Dermis blood vessel endothelial cell (primary cell): ENCODE measurements around the gene WT1. TPM values are rescaled to one million over a fixed set of nuclear protein-coding genes. Genes with fewer than 3 reads are reported as not detected.
"Not testable (repeated sequence)": the region's sequence is repeated elsewhere in the genome, so short reads cannot be mapped to it uniquely, and the experiment has no call there.

Experiments used
- DNase-seq: peaks from one replicate; pipeline ENCODE4 v3.0.0; 2010
- total RNA-seq: library from RNA; depleted of rRNA; stranded (reverse); fragments of >200 nt; gene quantifications from 2 replicates; pipeline ENCODE4 v1.2.3, GENCODE V29; 2014

WT1 gene
- total RNA-seq, 1 donor from 2014 or later, result not detected

DNA sequence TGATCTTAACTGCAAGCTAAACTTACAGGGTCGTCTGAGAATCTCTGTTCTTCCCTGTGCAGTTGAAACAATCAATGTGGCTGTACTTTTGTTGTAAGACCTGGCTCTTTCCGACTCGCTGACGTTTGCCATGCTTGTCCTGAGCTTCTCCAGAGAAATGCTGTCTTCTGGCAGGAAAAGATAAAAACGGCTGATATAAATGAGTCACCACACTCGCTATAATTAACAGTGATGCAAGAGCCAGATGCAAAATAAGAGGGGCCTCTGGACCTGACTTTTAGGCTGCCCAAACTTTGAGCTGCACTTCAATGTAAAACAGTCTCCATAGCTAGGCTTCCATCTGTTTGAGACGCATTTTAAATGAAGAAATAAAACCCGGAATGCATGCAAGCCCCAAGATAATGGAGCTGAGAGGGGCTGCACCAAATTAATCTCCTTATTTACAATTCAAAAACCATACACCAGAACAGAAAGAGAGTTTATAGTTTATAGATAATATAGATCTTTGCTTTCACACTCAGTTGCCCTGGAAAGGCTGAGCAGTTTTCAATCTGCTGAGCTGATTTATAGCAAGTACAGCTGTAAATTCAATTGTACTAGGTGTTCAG, 48.5 kb downstream of the WT1 start:
- DNase-seq, result peak; percentile 33

DNA sequence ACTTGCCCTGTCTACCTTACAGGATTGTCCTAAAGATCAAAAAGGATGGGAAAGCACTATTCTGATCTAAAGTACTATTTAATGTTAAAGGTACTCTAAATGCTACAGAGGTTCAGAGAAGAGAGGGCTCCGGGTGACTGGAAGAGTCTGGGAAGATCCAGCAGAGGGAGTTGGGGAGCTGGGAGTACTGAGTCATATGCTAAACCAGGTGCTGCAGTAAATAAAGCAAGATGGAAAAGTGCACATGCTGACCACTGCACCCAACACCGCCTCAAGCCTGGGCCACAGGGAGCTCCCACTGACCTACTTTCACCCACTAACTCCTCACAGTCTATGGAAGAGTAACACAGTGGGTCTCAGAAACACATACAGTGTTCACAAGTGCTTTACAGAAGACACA, 49.3 kb downstream of the WT1 start:
- peak; percentile 47 for DNase-seq

DNA sequence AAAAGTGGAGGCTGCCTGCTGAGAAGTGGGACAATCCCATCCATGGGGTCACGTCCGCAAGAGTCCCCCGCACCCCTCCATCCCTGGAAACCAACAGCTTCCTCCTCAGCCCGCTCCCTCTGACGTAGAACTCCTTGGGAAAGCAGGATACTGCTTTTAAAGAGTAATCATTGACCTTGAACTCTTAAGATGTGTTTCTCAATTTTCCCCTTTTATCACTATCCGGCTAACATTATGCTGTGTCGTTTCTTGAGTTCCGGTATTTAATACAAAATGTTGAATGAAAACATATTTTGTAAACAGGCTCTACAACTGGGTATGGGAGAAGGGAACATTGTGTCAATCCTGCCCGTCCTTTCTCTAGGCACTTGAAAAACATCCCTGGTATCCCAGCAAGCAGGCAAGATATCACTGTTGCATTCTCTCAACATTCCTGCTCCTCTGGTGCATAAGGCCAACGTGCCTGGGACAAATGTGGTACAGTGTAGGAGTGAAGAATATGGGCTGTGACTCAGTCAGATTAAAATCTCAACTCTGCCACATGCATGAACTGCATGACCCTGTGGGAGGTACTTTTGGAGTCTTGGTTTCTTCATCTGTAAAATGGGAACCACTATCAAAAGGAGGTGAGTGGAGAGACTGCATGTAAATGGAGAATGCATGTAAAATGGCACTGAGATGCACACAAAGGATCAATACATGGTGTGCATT, 52.8 kb downstream of the WT1 start:
- no peak for DNase-seq

DNA sequence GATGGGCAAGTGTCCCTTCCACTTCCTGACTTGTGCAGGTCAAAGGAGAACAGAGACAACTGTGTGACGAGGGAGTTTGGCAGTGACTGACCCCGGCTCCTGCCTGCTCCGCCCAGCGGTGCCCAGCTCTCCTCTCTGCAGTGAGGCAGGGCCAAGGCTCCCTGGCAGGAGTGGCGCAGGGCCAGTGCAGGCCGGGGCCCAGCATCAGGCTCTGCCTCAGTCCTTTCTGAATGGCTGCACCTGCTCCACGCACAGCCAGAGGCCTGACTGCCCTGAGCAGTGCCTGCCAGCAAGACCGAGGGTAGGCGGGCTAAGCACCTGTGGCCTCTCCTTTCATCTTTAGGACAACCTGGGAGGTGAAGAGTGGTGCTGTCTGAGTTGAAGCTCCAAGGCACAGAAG, 54.2 kb downstream of the WT1 start:
- no peak for DNase-seq

DNA sequence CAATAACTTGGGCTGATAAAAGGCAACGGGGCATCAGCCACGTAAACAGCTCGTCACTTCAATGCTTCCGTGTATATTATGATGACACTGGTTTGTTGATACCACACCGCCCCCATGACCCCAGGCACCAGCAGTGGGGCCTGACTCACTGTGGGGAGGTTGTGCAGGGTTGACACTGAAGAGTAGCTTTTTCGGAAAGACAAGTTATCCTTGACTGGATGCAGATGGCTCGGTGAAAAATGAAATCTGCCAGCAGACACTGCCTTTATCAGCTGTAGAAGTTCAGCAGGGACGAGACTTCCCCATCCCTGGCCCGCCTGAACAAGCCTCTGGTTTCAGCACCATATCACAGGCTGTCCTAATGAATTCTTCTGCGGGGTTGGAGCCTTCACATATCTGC, 55.6 kb downstream of the WT1 start:
- DNase-seq, result no peak

DNA sequence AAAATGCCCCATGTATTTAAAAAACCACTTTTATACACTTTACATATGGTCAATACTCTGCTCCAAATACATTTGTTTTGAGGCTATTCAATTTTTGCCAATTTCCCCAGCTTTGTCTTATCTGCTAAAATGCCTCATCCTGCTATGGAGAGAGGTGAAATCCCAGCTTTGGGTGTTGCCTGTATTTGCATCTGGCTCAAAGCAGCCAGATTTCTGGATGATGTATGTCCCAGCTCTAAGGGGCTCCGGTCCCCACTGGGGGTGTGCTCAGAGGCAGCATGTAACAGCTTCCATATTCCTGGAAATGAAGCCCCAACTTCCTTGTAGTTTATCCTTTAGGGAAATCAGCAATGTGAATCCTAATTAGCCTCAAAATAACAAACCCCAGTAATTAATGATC, 59.5 kb downstream of the WT1 start:
- no peak for DNase-seq

DNA sequence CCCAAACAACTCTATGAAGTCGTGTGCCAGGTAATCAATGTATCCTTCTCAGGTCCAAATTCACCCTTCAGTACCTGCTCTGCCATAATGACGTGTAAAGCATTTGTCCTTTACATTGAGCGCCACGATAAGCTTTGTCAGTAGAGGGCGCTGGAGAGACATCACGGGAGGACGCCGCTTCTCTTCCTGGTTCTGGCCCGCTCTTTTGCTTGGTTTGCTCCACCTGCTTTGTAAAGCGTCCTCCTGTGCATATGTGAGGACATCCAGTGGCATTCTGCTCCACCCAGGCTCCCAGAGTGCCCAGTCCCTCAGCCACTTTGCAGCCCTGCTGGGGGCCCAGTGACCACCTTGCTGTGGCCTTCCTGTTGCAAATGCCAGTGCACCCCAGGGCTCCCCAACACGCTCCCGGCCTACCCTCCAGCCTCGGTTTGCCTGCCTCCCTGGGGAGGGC, 61.1 kb downstream of the WT1 start:
- DNase-seq, result peak; percentile 64

DNA sequence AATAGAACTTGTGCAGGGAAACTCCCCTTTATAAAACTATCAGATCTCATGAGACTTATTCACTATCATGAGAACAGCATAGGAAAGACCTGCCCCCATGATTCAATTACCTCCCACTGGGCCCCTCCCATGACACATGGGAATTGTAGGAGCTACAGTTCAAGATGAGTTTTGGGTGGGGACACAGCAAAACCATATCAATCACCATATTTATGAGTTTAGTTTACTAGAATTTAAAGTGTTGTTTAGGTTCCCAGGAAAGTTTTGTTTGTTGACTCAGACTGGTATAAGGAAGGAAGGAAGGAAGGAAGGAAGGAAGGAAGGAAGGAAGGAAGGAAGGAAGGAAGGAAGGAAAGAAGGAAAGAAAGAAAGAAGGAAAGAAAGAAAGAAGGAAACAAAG, 65.4 kb downstream of the WT1 start:
- DNase-seq, result not testable (repeated sequence)

DNA sequence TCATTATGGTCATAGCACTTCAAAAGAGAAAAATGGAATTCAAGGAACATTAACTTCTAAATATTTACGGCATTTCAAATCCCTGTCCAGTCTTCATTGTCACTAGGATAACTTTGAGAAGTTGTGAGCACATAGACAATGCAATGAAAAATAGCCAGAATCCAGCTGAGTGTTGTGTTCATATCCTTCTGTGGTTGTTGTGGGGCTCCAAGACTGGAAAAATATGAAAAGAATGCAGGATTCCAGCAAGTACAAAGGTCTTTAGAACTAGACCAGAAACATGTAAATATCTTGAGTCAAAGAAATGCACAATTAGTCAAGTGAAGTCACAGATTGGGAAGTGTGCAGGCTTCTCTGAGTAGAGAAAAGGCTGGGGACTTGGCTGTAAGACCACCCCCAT, 68.7 kb downstream of the WT1 start:
- DNase-seq, result no peak

DNA sequence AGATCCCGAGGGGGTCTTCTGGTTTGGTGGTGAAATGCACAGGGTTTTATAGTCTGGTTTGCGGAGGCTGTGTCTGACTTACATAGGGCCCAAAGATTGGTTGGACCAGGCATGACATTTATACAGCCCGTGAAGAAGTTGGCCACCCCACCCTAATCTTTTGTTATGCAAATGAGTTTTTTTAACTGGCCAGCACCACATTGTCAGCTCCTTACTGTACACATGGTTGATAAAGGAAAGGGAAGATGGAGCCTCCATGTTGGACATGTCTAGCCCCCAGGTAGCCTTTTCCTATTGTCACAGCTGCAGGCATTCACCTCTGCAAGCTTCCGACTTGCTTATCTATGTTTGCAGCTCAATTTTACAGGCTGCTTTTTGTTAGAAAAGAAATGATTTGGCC, 70.1 kb downstream of the WT1 start:
- DNase-seq, result no peak

DNA sequence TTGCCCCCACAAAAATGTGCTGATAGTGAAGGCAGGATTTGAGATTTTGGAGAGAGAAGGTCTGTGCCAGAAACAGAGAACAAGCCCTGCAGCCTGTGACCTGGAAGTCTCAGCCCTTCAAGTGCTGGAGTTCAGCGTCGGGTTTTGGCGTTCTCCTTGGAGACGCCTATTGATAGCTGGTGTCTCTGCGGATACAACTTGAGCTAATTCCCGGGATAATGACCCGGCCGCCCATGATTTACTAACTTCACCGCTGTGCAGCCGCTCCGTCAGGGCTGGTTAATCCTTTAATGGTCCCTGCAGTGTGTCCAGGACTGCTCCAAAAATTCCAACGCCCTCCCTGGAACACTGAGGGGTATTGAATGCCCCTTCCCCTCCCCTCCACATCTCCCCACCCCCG, 76.6 kb downstream of the WT1 start:
- no peak for DNase-seq

DNA sequence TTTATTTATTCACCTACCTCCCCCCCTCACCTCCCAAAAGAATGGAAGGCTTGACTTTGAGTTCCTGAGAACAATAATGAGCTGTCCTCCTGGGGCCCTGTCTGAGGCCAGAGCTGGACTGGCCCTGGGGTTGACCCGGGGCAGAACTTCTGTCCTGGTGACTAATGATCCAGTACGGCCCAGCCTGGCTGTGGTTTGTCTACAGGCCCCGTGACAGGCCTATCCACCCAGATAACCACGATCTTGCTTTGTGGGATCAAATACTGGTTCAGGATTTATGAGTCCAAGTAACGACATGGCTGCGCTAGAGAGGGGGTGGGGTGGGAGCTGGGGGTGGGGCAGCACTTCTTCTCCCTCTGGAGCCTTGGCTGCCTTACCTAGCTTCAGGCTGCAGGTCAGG, 81.5 kb downstream of the WT1 start:
- DNase-seq, result no peak

DNA sequence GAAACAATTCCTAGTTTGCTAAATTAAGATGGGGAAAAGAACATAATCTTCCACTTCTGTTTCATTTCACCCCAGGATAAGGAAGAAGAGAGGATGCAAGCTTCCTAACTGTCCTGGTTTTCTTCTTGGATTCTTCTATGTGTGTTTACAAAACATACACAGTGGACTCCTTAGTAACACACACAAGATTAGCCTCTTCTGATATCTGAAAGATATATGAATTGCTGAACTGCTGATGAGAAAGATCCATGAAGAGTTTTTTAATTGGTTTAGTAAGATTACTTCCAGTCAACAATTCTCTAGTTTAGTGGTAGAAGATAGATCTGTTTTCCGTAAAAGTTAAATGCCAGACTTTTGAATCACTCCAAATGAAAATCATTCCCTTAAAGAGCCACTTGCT, 86.8 kb downstream of the WT1 start:
- no peak for DNase-seq

DNA sequence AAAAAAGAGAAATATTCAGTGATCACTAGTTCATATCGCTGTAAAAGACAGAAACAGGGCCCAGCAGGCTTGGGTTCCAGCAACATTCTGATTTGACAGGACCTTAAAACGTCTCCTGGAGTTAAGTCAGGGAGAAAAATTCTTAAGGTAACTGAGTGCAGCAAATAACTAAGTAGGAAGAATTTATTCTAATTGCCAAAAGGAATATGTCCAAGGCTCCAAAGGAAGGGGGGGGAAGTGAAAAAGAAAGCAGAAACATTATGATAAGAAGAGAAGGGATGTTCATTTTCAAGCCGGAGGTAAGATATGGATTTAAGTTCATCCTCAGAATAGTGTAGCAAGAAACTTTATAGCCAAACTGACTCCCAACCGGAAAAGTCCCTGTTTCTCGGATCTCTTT, 90.4 kb downstream of the WT1 start:
- DNase-seq, result no peak

DNA sequence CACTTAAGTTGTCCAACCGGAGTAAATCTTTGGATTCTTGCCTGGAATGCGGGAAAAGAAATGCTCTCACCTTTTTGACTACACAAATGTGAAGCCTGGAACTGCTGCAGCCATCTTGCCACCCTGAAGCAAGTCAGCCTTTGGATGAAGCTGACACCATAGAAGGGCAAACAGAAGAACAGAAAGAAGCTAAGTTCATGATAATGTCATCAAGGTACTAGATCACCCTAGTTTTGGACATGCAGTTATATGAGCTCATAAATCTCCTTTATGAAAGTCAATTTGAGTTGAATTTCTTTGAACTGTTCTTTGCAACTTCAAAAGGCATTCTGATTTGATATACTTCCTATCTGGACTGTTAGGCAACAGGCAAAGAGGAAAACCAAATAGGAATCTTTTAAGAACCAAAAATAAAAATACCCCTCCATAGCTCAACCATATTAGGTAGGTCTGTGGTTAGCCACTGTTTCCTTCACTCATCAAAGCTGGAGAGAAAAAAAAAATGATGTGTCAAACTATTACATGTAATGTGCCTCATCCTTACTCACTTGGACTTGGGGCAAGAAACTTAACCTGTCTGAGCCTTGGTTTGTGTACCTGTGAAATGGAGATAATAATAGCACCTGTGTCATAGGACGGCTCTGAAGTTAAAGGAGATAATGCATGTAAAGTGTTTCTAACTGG, 91.9 kb downstream of the WT1 start:
- DNase-seq, result no peak

DNA sequence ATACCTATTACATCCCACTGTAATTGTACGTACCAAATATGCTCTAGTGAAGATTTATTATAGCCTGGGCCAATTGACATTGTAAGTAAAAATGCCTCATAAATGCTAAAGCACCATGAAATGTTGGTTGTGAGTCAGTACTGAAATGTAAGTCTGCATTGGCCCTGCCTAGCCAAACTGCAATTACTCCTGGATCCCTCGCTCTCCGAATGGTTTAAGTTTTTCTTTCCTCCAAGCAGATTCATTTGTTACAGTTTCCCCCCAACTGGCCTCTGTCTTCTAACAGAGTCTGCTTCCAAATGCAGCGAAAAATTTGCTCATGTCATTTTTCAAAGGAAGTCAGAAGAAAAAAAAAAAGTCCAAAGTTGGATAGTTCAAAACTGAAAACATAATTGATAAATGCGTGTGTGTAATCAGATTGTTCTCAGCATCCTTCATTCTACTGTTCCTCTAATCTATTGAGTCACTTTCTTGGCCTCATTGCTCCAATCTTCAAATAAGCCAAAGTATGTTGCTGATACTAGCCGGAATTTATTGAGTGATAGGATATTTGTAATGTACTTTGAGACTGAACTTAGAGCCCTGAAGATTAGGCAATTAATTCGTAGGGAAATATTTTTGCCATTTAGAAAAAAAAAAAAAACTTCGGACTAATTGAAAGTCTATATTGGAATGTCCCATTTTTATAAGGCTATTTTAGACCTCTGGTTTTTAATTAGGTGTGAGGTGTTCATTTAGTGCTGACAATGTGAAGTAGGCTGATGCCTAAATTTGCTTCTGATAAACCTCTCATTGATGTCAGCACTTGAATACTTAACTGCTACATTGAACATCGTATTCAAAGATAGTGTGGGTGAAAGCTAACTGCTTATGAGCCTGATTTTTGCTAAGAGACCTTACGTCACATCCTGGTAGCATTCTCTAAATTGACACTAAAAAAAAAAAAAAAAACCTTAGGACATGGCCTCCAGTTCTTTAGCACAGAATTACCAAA, 93.4 kb downstream of the WT1 start:
- no peak for DNase-seq

DNA sequence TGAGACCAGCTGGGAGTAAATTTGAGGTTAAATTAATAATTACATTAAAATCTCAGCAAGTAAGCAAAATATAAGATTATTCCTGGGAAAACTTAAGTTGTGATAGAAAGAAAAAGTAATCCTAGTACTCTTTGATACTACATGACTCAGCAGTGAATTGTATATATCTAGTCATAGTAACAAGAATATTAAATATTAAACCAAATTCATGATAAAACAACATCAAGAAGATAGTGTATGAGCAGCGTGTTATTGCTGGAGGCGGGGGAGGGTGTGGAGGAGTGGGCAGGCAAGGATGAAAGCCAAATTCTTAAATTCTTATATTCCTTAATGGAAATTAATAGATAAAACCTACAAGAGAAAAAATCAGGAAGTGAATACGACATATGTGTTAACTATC, 95.2 kb downstream of the WT1 start:
- DNase-seq, result no peak

Other genes starting within 250 kb of the WT1 start
- 633 and 662 TPM in 2 replicates for gene EIF3M, start 148.3 kb upstream of the WT1 start, total RNA-seq